ENCODE measurements around the gene CPPED1. TPM values are rescaled to one million over a fixed set of nuclear protein-coding genes. Genes with fewer than 3 reads are reported as not detected.

Gene CPPED1
- total RNA-seq, 1 experiment from 2014 or later = 7.9 TPM

DNA sequence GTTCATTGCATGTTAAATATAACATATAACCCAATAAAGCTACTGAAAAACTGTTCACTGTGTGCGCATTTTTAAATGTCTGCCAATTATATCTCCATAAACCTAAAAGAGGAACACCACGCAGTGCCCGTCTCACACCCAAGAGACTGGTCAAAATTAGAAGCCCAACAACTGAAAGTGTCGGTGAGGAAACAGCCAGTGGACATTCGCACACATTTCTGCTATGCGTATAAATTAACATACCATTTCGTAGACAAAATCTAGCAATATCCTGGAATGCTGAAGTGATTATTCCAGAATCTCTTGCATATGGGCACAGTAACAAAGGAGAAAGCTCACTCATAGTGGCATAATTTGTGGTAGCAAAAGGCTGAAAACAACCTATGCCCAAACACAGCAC, 55.9 kb downstream of the CPPED1 start:
- Histone ChIP-seq H4K20me1 (ENCODE audit: control insufficient read depth, insufficient read depth, insufficient read length) (no peaks in the 10 kb centered on the region), H2BK15ac (ENCODE audit: low read depth, low read length) (no peak overlapping the region), H3K4ac (ENCODE audit: low read depth, low read length) (no peak overlapping the region), H3K23ac (ENCODE audit: insufficient read length, low read depth, low read length) (no peak overlapping the region), H3K9ac (ENCODE audit: extremely low read depth, insufficient read length, low read length) (no peak overlapping the region), H3K27me3 (ENCODE audit: insufficient read depth, low read length) (no peaks in the 10 kb centered on the region), H2BK120ac (ENCODE audit: low read depth, low read length, poor library complexity, severe bottlenecking) (no peak overlapping the region), H4K91ac (ENCODE audit: insufficient read length, low read depth, low read length) (no peak overlapping the region), H3K79me2 (ENCODE audit: insufficient read depth, low read length) (no peaks in the 10 kb centered on the region), H3K18ac (ENCODE audit: insufficient read length, low read depth, low read length) (no peak overlapping the region), H3K4me1 (ENCODE audit: insufficient read depth, low read length) (no peaks in the 10 kb centered on the region), H3K4me2 (ENCODE audit: insufficient read depth, insufficient read length, low read length) (no peak overlapping the region), H3K79me1 (ENCODE audit: insufficient read depth, low read depth, low read length, poor library complexity, severe bottlenecking) (no peaks in the 10 kb centered on the region), H4K5ac (ENCODE audit: insufficient read length, low read depth, low read length) (no peak overlapping the region), H3K56ac (ENCODE audit: insufficient read length, low read depth, low read length) (no peak overlapping the region), H3T11ph (ENCODE audit: low read length) (no peak overlapping the region), H2BK20ac (ENCODE audit: low read depth, low read length, poor library complexity, severe bottlenecking) (no peak overlapping the region), H3K23me2 (ENCODE audit: insufficient read length, low read depth, low read length, poor library complexity, severe bottlenecking) (no peaks in the 10 kb centered on the region), H3K14ac (ENCODE audit: insufficient read depth, low read length) (no peak overlapping the region), H2BK5ac (ENCODE audit: insufficient read length, low read length) (no peak overlapping the region), H3K27ac (ENCODE audit: insufficient read length, low read depth, low read length) (no peak overlapping the region), H4K8ac (replicated peaks; ENCODE audit: insufficient read length, low read depth, low read length) (no peak overlapping the region), H2BK12ac (ENCODE audit: insufficient read length, low read depth, low read length) (no peak overlapping the region), H3K9me3 (ENCODE audit: control insufficient read depth, low read depth, low read length) (no peaks in the 10 kb centered on the region), H2AFZ (ENCODE audit: low read length) (no peak overlapping the region), H2AK5ac (ENCODE audit: insufficient read length, low read length) (no peak overlapping the region)
- TF ChIP-seq, protein P1, sequence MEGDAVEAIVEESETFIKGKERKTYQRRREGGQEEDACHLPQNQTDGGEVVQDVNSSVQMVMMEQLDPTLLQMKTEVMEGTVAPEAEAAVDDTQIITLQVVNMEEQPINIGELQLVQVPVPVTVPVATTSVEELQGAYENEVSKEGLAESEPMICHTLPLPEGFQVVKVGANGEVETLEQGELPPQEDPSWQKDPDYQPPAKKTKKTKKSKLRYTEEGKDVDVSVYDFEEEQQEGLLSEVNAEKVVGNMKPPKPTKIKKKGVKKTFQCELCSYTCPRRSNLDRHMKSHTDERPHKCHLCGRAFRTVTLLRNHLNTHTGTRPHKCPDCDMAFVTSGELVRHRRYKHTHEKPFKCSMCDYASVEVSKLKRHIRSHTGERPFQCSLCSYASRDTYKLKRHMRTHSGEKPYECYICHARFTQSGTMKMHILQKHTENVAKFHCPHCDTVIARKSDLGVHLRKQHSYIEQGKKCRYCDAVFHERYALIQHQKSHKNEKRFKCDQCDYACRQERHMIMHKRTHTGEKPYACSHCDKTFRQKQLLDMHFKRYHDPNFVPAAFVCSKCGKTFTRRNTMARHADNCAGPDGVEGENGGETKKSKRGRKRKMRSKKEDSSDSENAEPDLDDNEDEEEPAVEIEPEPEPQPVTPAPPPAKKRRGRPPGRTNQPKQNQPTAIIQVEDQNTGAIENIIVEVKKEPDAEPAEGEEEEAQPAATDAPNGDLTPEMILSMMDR (conservative IDR thresholded peaks at IDR 0.05) = no peak
- H3K27me3 Mint-ChIP-seq (ENCODE audit: low read depth) = no peaks in the 10 kb centered on the region; the same call in 1 of the 2 replicates
- no peak overlapping the region for H3K27ac Mint-ChIP-seq
- no peaks in the 10 kb centered on the region; a peak in 1 of 4 replicates for H3K4me1 Mint-ChIP-seq
- DNase-seq = no peak
- no peak overlapping the region for H3K4me3 Mint-ChIP-seq
- H3K9me3 Mint-ChIP-seq = peaks cover 12 to 17% of the 10 kb centered on the region in 2 experiments
- no CpG with 5 or more reads among the region's 7 CpGs for WGBS (ENCODE audit: extremely low coverage, insufficient read length, low lambda C conversion rate)
- peaks cover 7 to 13% (median 13%) of the 10 kb centered on the region in 3 experiments for H3K36me3 Mint-ChIP-seq (ENCODE audit: insufficient read depth in 1 of 3, low read depth in 3 of 3)
